Lower lobe of right lung (tissue), 2 donors: ENCODE measurements around the gene UFD1. TPM values are rescaled to one million over a fixed set of nuclear protein-coding genes. Genes with fewer than 3 reads are reported as not detected.

ENCODE experiments used
- ATAC-seq, 2 donors: fragments of 200-7000 bp; cut with Tn5 transposase; one replicate each; pipeline ENCODE4 v1.9.1; 2020 to 2022; ENCODE audit warnings: mild to moderate bottlenecking in 2 of 2, moderate library complexity in 2 of 2
- DNase-seq: peaks from one replicate; pipeline ENCODE4 v3.0.0-alpha.2; 2020
- H3K27ac ChIP-seq: fragments of 200-600 bp; one replicate; pipeline ENCODE4 v1.8.0; 2022
- H3K27me3 ChIP-seq: fragments of 200-600 bp; one replicate; pipeline ENCODE4 v1.8.0; 2022; ENCODE audit warnings: low read depth
- H3K36me3 ChIP-seq: fragments of 200-600 bp; one replicate; pipeline ENCODE4 v1.8.0; 2022; ENCODE audit warnings: mild to moderate bottlenecking
- H3K4me1 ChIP-seq: fragments of 200-600 bp; one replicate; pipeline ENCODE4 v1.8.0; 2022
- H3K4me3 ChIP-seq: fragments of 200-600 bp; one replicate; pipeline ENCODE4 v1.8.0; 2022; ENCODE audit warnings: mild to moderate bottlenecking
- H3K9me3 ChIP-seq: fragments of 200-600 bp; one replicate; pipeline ENCODE4 v1.8.0; 2022
- intact Hi-C: fragments of 100-400 bp; cut with DNase I; formaldehyde crosslinking; loops from one replicate; pipeline ENCODE4 v1.11.0; 2022
- total RNA-seq: library from RNA; stranded (reverse); fragmentation: NEBNext Ultra II Directional; extraction: Animal tissue kit (Norgen Biotek cat#: 25700); gene quantifications from one replicate; pipeline ENCODE4 v1.2.1, GENCODE V29; 2021
- TF ChIP-seq, protein P1 (sequence below): fragments of 200-600 bp; IDR thresholded peaks from one replicate; pipeline ENCODE4 v1.8.0; 2022; ENCODE audit warnings: antibody characterized with exemption, mild to moderate bottlenecking
- donor health status: DM: no; HTN: yes; CAD: no; lungs with severe emphysema.

The UFD1 gene
- total RNA-seq, 1 donor from 2014 or later = 36.7 TPM

DNA sequence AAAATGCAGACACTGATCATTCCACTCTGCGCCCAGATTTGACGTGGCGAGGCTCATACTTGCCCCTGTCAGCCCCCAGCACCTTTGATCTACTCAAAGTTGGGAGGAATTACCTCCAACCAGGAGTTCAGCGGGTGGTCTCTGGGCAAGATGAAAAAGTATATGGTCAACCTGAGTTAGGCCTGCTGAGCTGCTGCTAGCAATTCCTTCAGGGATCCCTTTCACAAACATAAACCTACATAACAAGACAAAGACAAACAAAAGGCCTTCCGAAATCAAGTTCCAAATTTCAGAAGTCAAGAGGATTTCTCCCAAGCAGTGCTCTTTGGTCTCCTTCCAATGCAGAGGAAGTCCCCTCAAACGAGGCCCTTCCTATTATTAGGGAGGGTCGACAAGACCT lies 24.4 kb upstream of the UFD1 start:
- TF ChIP-seq, protein P1, sequence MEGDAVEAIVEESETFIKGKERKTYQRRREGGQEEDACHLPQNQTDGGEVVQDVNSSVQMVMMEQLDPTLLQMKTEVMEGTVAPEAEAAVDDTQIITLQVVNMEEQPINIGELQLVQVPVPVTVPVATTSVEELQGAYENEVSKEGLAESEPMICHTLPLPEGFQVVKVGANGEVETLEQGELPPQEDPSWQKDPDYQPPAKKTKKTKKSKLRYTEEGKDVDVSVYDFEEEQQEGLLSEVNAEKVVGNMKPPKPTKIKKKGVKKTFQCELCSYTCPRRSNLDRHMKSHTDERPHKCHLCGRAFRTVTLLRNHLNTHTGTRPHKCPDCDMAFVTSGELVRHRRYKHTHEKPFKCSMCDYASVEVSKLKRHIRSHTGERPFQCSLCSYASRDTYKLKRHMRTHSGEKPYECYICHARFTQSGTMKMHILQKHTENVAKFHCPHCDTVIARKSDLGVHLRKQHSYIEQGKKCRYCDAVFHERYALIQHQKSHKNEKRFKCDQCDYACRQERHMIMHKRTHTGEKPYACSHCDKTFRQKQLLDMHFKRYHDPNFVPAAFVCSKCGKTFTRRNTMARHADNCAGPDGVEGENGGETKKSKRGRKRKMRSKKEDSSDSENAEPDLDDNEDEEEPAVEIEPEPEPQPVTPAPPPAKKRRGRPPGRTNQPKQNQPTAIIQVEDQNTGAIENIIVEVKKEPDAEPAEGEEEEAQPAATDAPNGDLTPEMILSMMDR = no peak
- H3K4me3 ChIP-seq = no peak overlapping the region
- no peaks in the 10 kb centered on the region for H3K4me1 ChIP-seq
- no peak for ATAC-seq
- H3K27ac ChIP-seq = no peak overlapping the region
- intact Hi-C loops = no loop called here
- H3K36me3 ChIP-seq = no peaks in the 10 kb centered on the region
- no peaks in the 10 kb centered on the region for H3K9me3 ChIP-seq
- no peak for DNase-seq
- H3K27me3 ChIP-seq = no peaks in the 10 kb centered on the region

DNA sequence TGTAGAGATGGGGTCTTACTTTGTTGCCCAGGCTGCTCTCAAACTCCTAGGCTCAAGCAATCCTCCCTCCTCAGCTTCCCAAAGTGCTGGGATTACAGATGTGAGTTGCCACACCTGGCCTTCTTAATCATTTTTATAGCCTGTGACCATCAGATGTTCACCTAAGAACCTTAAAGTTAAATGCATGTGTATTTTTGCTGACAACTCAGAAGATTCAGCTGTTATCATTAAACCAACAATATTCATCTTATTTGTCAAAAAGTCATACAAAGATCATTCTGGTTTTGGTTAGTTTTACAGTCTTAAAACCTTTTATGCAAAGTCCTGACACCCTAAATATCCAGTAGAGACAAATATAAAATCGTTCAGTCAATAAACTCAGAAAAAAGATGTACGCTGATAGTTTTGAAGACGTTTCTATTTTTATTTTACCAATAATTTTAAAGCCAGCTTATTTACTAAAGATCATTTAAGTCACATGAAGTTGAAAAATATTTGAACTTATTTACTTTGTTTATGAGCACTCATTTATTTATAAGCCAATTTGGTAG lies 23.0 kb upstream of the UFD1 start:
- Histone ChIP-seq H3K27me3 (no peaks in the 10 kb centered on the region), H3K27ac (no peak overlapping the region), H3K36me3 (no peaks in the 10 kb centered on the region), H3K4me3 (no peak overlapping the region), H3K9me3 (no peaks in the 10 kb centered on the region), H3K4me1 (no peaks in the 10 kb centered on the region)
- no peak for DNase-seq
- TF ChIP-seq, protein P1 = no peak
- intact Hi-C loops = no loop called here
- ATAC-seq = no peak

DNA sequence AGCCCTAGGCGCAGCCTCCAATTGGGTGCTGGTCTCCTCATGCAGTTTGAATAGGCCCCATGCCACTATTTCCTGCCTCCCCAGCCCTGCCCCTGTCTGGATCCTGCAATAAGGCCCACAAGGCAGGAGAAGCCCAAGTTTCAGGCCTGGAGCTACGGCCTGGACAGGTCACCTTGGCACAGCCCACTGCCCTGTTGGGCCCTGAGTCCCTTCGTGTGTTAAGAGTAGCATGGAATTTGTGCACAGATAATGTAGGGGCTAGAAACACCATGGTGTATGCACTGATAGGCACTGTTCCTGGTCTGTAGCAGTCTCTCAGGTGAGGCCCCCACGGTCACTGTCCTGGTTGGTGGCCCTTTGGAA lies 20.9 kb upstream of the UFD1 start:
- DNase-seq = no peak
- TF ChIP-seq, protein P1 = no peak
- ATAC-seq = no peak
- no peaks in the 10 kb centered on the region for H3K9me3 ChIP-seq
- no peak overlapping the region for H3K27ac ChIP-seq
- intact Hi-C loops = loop anchor here (10.0 kb wide), 1 partner anchor 125 kb away; no protein-coding TSS in a partner anchor
- no peaks in the 10 kb centered on the region for H3K4me1 ChIP-seq
- no peaks in the 10 kb centered on the region for H3K36me3 ChIP-seq
- no peak overlapping the region for H3K4me3 ChIP-seq
- H3K27me3 ChIP-seq = no peaks in the 10 kb centered on the region

DNA sequence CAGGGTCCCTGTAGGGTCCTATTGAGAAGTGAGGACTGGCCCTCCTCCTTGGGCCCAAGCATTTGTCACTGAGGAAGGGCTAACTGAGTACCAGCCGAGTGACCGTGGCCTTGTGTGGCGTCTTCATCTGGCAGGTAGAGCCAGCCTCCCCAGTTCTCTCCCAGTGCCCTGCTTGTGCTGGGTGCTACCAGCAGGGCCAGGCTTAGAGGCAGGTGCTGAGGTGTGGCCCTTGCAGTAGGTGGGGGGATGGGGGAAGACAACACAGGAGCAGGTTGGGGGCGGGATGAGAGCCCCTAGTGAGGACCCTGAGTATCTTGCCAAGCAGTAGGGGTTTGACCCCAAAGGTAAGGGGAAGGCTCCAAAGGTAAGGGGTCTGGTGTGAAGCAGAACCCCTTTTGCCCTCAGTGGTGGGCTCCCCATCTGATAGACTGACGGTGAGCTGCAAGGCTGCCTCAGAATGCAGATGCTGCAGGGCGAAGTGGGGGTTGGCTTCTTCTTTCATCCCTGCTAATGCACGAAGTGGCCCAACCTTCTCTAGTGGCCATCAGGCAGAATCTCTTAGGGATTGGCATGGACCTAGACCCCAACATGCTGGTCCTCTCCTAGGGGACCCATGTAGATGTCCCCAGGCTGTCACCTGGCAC lies 20.4 kb upstream of the UFD1 start:
- H3K36me3 ChIP-seq = no peaks in the 10 kb centered on the region
- H3K9me3 ChIP-seq = no peaks in the 10 kb centered on the region
- H3K27ac ChIP-seq = no peak overlapping the region
- no peaks in the 10 kb centered on the region for H3K27me3 ChIP-seq
- TF ChIP-seq, protein P1 = no peak
- no peak overlapping the region for H3K4me3 ChIP-seq
- intact Hi-C loops = loop anchor here (10.0 kb wide), 1 partner anchor 125 kb away; no protein-coding TSS in a partner anchor
- H3K4me1 ChIP-seq = no peaks in the 10 kb centered on the region
- no peak for DNase-seq
- ATAC-seq = no peak

DNA sequence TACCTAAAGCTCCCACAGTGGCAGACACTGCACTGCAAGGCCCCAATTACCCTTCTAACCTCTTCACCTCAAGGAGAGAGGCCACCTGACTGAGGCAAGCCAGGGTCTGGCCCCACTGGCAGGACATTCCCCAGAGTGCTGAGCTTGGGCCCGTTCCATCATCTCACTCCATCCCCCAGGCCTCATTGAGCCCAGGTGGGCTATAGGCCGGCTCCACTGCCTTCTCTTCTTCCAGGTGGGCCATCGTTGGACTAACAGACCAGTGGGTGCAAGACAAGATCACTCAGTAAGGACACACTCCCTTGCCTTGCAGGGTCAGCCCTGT lies 19.8 kb upstream of the UFD1 start:
- no peak for ATAC-seq

More for the DNA sequence above, 19.8 kb upstream of the UFD1 start:
- no peaks in the 10 kb centered on the region for H3K9me3 ChIP-seq
- H3K4me1 ChIP-seq = no peaks in the 10 kb centered on the region
- DNase-seq = no peak
- H3K36me3 ChIP-seq = no peaks in the 10 kb centered on the region
- H3K4me3 ChIP-seq = no peak overlapping the region
- H3K27me3 ChIP-seq = no peaks in the 10 kb centered on the region
- H3K27ac ChIP-seq = no peak overlapping the region
- TF ChIP-seq, protein P1 = no peak
- intact Hi-C loops = loop anchor here (10.0 kb wide), 1 partner anchor 126 kb away; no protein-coding TSS in a partner anchor
